Measurements from ENCODE around the gene RPS27. TPM values are rescaled to one million over a fixed set of nuclear protein-coding genes. Genes with fewer than 3 reads are reported as not detected.
"Not testable (repeated sequence)": the region's sequence is repeated elsewhere in the genome, so short reads cannot be mapped to it uniquely, and the experiment has no call there.

Gene RPS27
- total RNA-seq, 2 experiments from 2014 or later = 1,340 to 1,924 TPM

- Mint-ChIP-seq H3K4me3 (peak overlapping the region; percentile 97), H3K36me3 (peaks cover 55% of the 10 kb centered on the region), H3K27ac (peak overlapping the region; percentile 99), H3K4me1 (peaks cover 31% of the 10 kb centered on the region), H3K9me3 (peaks cover 7% of the 10 kb centered on the region), H3K27me3 (peaks cover 4% of the 10 kb centered on the region)
- no peak for DNase-seq
These were observed 629 bp downstream of the RPS27 start for GRCh38 chr1:153991151-153991630.

GRCh38 chr1:153991806-153992205, 1.2 kb downstream of the RPS27 start:
- peaks cover 27% of the 10 kb centered on the region for H3K4me1 Mint-ChIP-seq
- no peak for DNase-seq
- H3K4me3 Mint-ChIP-seq = peak overlapping the region; percentile 97
- H3K27ac Mint-ChIP-seq = peak overlapping the region; percentile 99
- H3K27me3 Mint-ChIP-seq = peaks cover 4% of the 10 kb centered on the region
- H3K36me3 Mint-ChIP-seq = peaks cover 59% of the 10 kb centered on the region
- peaks cover 7% of the 10 kb centered on the region for H3K9me3 Mint-ChIP-seq

- peaks cover 17% of the 10 kb centered on the region for H3K4me1 Mint-ChIP-seq
- H3K36me3 Mint-ChIP-seq = peaks cover 59% of the 10 kb centered on the region
- H3K27me3 Mint-ChIP-seq = peaks cover 4% of the 10 kb centered on the region
- DNase-seq = no peak
- peak overlapping the region; percentile 19 for H3K27ac Mint-ChIP-seq
- peaks cover 7% of the 10 kb centered on the region for H3K9me3 Mint-ChIP-seq
- H3K4me3 Mint-ChIP-seq = no peak overlapping the region
These were observed 4.6 kb downstream of the RPS27 start for GRCh38 chr1:153995202-153995601.

GRCh38 chr1:153995640-153996039, 5.1 kb downstream of the RPS27 start:
- Mint-ChIP-seq H3K27me3 (peaks cover 2% of the 10 kb centered on the region), H3K27ac (peak overlapping the region; percentile 19), H3K9me3 (peaks cover 7% of the 10 kb centered on the region), H3K4me3 (no peak overlapping the region), H3K4me1 (peaks cover 13% of the 10 kb centered on the region), H3K36me3 (peaks cover 57% of the 10 kb centered on the region)
- no peak for DNase-seq

- H3K27me3 Mint-ChIP-seq, H3K27ac Mint-ChIP-seq, H3K9me3 Mint-ChIP-seq, H3K4me3 Mint-ChIP-seq, DNase-seq, H3K4me1 Mint-ChIP-seq: not testable (repeated sequence)
- peaks cover 44% of the 10 kb centered on the region for H3K36me3 Mint-ChIP-seq
These were observed 6.3 kb downstream of the RPS27 start for GRCh38 chr1:153996882-153997281.

GRCh38 chr1:154000420-154000819, 9.9 kb downstream of the RPS27 start:
- Mint-ChIP-seq H3K27me3 (no peaks in the 10 kb centered on the region), H3K4me3 (no peak overlapping the region), H3K9me3 (peaks cover 2% of the 10 kb centered on the region), H3K4me1 (no peaks in the 10 kb centered on the region), H3K27ac (no peak overlapping the region), H3K36me3 (peaks cover 11% of the 10 kb centered on the region)
- no peak for DNase-seq

GRCh38 chr1:154006136-154006535, 15.6 kb downstream of the RPS27 start:
- H3K9me3 Mint-ChIP-seq = no peaks in the 10 kb centered on the region
- H3K4me1 Mint-ChIP-seq = no peaks in the 10 kb centered on the region
- H3K4me3 Mint-ChIP-seq = no peak overlapping the region
- no peak for DNase-seq
- no peaks in the 10 kb centered on the region for H3K27me3 Mint-ChIP-seq
- H3K36me3 Mint-ChIP-seq = no peaks in the 10 kb centered on the region
- no peak overlapping the region for H3K27ac Mint-ChIP-seq

GRCh38 chr1:154012129-154012528, 21.6 kb downstream of the RPS27 start:
- H3K9me3 Mint-ChIP-seq = no peaks in the 10 kb centered on the region
- no peak for DNase-seq
- H3K27me3 Mint-ChIP-seq = no peaks in the 10 kb centered on the region
- no peaks in the 10 kb centered on the region for H3K36me3 Mint-ChIP-seq
- no peaks in the 10 kb centered on the region for H3K4me1 Mint-ChIP-seq
- no peak overlapping the region for H3K4me3 Mint-ChIP-seq
- no peak overlapping the region for H3K27ac Mint-ChIP-seq

- not testable (repeated sequence) for H3K27ac Mint-ChIP-seq, DNase-seq, H3K9me3 Mint-ChIP-seq, H3K36me3 Mint-ChIP-seq, H3K27me3 Mint-ChIP-seq, H3K4me1 Mint-ChIP-seq, H3K4me3 Mint-ChIP-seq
These were observed 22.0 kb downstream of the RPS27 start for GRCh38 chr1:154012543-154012942.

GRCh38 chr1:154014154-154014907, 23.8 kb downstream of the RPS27 start:
- no peaks in the 10 kb centered on the region for H3K36me3 Mint-ChIP-seq
- H3K27ac Mint-ChIP-seq = no peak overlapping the region
- H3K4me3 Mint-ChIP-seq = no peak overlapping the region
- H3K27me3 Mint-ChIP-seq = no peaks in the 10 kb centered on the region
- no peaks in the 10 kb centered on the region for H3K9me3 Mint-ChIP-seq
- DNase-seq = no peak
- no peaks in the 10 kb centered on the region for H3K4me1 Mint-ChIP-seq

GRCh38 chr1:154019269-154019668, 28.7 kb downstream of the RPS27 start:
- no peak overlapping the region for H3K4me3 Mint-ChIP-seq
- H3K4me1 Mint-ChIP-seq = no peaks in the 10 kb centered on the region
- no peaks in the 10 kb centered on the region for H3K27me3 Mint-ChIP-seq
- no peak for DNase-seq
- H3K36me3 Mint-ChIP-seq = no peaks in the 10 kb centered on the region
- no peaks in the 10 kb centered on the region for H3K9me3 Mint-ChIP-seq
- no peak overlapping the region for H3K27ac Mint-ChIP-seq

GRCh38 chr1:154019940-154020339, 29.4 kb downstream of the RPS27 start:
- Mint-ChIP-seq H3K27me3 (no peaks in the 10 kb centered on the region), H3K36me3 (no peaks in the 10 kb centered on the region), H3K9me3 (no peaks in the 10 kb centered on the region), H3K4me3 (no peak overlapping the region), H3K27ac (no peak overlapping the region), H3K4me1 (no peaks in the 10 kb centered on the region)
- no peak for DNase-seq

- not testable (repeated sequence) for H3K4me1 Mint-ChIP-seq, H3K36me3 Mint-ChIP-seq, H3K27me3 Mint-ChIP-seq, H3K4me3 Mint-ChIP-seq, H3K27ac Mint-ChIP-seq, H3K9me3 Mint-ChIP-seq, DNase-seq
These were observed 43.1 kb downstream of the RPS27 start for GRCh38 chr1:154033697-154034096.
